OCI-LY7 (cell line): ENCODE measurements around the gene NEK11.

Experiments
- EZH2phosphoT487 ChIP-seq: fragments of 200-600 bp; sonication (generic); IDR thresholded peaks from 2 replicates; pipeline ENCODE4 v1.6.1; 2018; ENCODE audit warnings: low read depth, borderline replicate concordance, mild to moderate bottlenecking, mixed run types, antibody characterized with exemption, low read length, moderate library complexity, mixed read lengths
- TF ChIP-seq, protein P1 (sequence below): fragments of 200-600 bp; sonication (generic); conservative IDR thresholded peaks from 2 replicates; pipeline ENCODE4 v1.5.1; 2014; ENCODE audit warnings: mild to moderate bottlenecking, antibody characterized with exemption, low read length, moderate library complexity, mixed read lengths

DNA sequence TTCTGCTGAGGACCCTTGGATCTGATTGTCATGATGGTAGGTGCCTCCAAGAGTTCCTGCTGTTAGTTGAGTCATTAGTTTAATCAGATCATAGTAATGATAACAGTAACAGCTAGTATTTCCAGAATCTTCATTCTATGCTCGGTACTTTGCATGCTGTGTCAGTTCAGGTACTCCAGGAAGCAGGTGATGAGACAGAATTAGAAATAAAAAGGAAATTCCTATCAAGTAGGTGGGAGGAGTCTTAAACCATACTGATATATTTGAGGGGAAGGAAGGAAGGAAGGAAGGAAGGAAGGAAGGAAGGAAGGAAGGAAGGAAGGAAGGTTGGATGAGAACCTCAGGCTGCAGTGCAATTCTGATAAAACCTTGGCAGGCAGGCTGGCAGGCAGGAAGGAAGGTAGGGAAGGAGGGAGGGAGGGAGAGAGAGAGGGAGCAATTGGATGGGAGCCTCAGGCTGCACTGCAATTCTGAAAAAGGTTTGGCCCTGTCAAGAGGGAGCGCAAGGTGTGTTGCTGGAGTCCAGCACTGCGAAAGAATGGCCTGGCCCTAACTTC, 206.1 kb downstream of the NEK11 start:
- TF ChIP-seq, protein P1, sequence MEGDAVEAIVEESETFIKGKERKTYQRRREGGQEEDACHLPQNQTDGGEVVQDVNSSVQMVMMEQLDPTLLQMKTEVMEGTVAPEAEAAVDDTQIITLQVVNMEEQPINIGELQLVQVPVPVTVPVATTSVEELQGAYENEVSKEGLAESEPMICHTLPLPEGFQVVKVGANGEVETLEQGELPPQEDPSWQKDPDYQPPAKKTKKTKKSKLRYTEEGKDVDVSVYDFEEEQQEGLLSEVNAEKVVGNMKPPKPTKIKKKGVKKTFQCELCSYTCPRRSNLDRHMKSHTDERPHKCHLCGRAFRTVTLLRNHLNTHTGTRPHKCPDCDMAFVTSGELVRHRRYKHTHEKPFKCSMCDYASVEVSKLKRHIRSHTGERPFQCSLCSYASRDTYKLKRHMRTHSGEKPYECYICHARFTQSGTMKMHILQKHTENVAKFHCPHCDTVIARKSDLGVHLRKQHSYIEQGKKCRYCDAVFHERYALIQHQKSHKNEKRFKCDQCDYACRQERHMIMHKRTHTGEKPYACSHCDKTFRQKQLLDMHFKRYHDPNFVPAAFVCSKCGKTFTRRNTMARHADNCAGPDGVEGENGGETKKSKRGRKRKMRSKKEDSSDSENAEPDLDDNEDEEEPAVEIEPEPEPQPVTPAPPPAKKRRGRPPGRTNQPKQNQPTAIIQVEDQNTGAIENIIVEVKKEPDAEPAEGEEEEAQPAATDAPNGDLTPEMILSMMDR, result no peak
- TF ChIP-seq EZH2phosphoT487, result no peak
